HEK293 (cell line): ENCODE results near the gene CD2.

ENCODE experiments used
- CTCF ChIA-PET: fragments of 350-600 bp; formaldehyde crosslinking; extraction: SDS; loops from one replicate; lab custom pipeline; 2021; ENCODE audit warnings: antibody characterized with exemption; lab: Yijun Ruan, JAX
- POLR2A ChIA-PET: fragments of 300-600 bp; formaldehyde crosslinking; extraction: SDS; loops from one replicate; lab custom pipeline; 2020; ENCODE audit warnings: antibody characterized with exemption, inconsistent platforms; lab: Yijun Ruan, JAX
- H3K27ac ChIP-seq: fragments of 200-500 bp; sonication (Bioruptor generic); 2 replicates; pipeline ENCODE4 v1.5.1; 2014; ENCODE audit warnings: low read depth, low read length, control low read depth, inconsistent platforms; ENCODE audit errors: extremely low read depth
- H3K36me3 ChIP-seq, 2 experiments: fragments of 200-500 bp in 1 of 2; sonication (Bioruptor generic) in 1 of 2; 1 replicate in 1 of 2; 2 replicates in 1 of 2; pipeline ENCODE4 v1.5.1; 2014 to 2017; ENCODE audit warnings: inconsistent platforms in 2 of 2, low read length in 2 of 2; ENCODE audit not compliant: control insufficient read depth in 2 of 2, insufficient read depth in 1 of 2
- H3K4me1 ChIP-seq: fragments of 200-500 bp; sonication (Bioruptor generic); 2 replicates; pipeline ENCODE4 v1.5.1; 2014; ENCODE audit warnings: mild to moderate bottlenecking, low read length, inconsistent platforms; ENCODE audit not compliant: control insufficient read depth, insufficient read depth
- H3K4me3 ChIP-seq: 2 replicates; pipeline ENCODE4 v1.5.1; 2011; ENCODE audit warnings: low read depth, mild to moderate bottlenecking, control low read depth, low read length, moderate library complexity
- H3K9me3 ChIP-seq: fragments of 200-500 bp; sonication (Bioruptor generic); 2 replicates; pipeline ENCODE4 v1.5.1; 2014; ENCODE audit warnings: low read depth, low read length, inconsistent platforms; ENCODE audit not compliant: control insufficient read depth, insufficient read depth
- BCL11B ChIP-seq: fragments of 450-650 bp; formaldehyde crosslinking; IDR thresholded peaks from 2 replicates; pipeline ENCODE4 v1.5.1; 2016; ENCODE audit warnings: low read depth, missing biosample characterization, missing genetic modification characterization
- OSR2 ChIP-seq: fragments of 450-650 bp; formaldehyde crosslinking; IDR thresholded peaks from 2 replicates; pipeline ENCODE4 v1.5.1; 2016; ENCODE audit warnings: missing biosample characterization, missing genetic modification characterization
- ZBTB8A ChIP-seq: fragments of 450-650 bp; formaldehyde crosslinking; IDR thresholded peaks from 2 replicates; pipeline ENCODE4 v1.5.1; 2016; ENCODE audit warnings: missing biosample characterization, missing genetic modification characterization
- ZNF133 ChIP-seq: fragments of 450-650 bp; formaldehyde crosslinking; IDR thresholded peaks from 2 replicates; pipeline ENCODE4 v1.5.1; 2016; ENCODE audit warnings: missing biosample characterization, missing genetic modification characterization
- ZNF24 ChIP-seq: fragments of 450-650 bp; formaldehyde crosslinking; IDR thresholded peaks from 2 replicates; pipeline ENCODE4 v1.5.1; 2016; ENCODE audit warnings: missing biosample characterization, missing genetic modification characterization
- ZNF248 ChIP-seq: fragments of 450-650 bp; formaldehyde crosslinking; IDR thresholded peaks from 2 replicates; pipeline ENCODE4 v1.5.1; 2017; ENCODE audit warnings: missing biosample characterization, missing genetic modification characterization
- ZNF311 ChIP-seq: fragments of 450-650 bp; formaldehyde crosslinking; IDR thresholded peaks from 2 replicates; pipeline ENCODE4 v1.5.1; 2017; ENCODE audit warnings: missing biosample characterization, missing genetic modification characterization, borderline replicate concordance
- ZNF335 ChIP-seq: fragments of 450-650 bp; formaldehyde crosslinking; conservative IDR thresholded peaks from 2 replicates; pipeline ENCODE4 v1.5.1; 2016; ENCODE audit warnings: missing biosample characterization, missing genetic modification characterization
- ZNF473 ChIP-seq: fragments of 450-650 bp; formaldehyde crosslinking; IDR thresholded peaks from 2 replicates; pipeline ENCODE4 v1.5.1; 2017; ENCODE audit warnings: missing biosample characterization, missing genetic modification characterization
- ZNF600 ChIP-seq: fragments of 450-650 bp; formaldehyde crosslinking; IDR thresholded peaks from 2 replicates; pipeline ENCODE4 v1.5.1; 2016; ENCODE audit warnings: missing biosample characterization, missing genetic modification characterization
- ZNF654 ChIP-seq: fragments of 450-650 bp; formaldehyde crosslinking; IDR thresholded peaks from 2 replicates; pipeline ENCODE4 v1.5.1; 2016; ENCODE audit warnings: low read depth, missing biosample characterization, missing genetic modification characterization
- ZNF701 ChIP-seq: fragments of 450-650 bp; formaldehyde crosslinking; IDR thresholded peaks from 2 replicates; pipeline ENCODE4 v1.5.1; 2016; ENCODE audit warnings: missing biosample characterization, missing genetic modification characterization
- ZNF830 ChIP-seq: fragments of 450-650 bp; IDR thresholded peaks from 2 replicates; pipeline ENCODE4 v1.5.0; 2018; ENCODE audit warnings: missing biosample characterization, missing genetic modification characterization, low read depth, mild to moderate bottlenecking, moderate library complexity
- TF ChIP-seq, protein P1 (sequence below): fragments of 450-650 bp; formaldehyde crosslinking; IDR thresholded peaks from 2 replicates; pipeline ENCODE4 v1.5.1; 2016; ENCODE audit warnings: missing biosample characterization, missing genetic modification characterization
- TF ChIP-seq, protein P2 (sequence below): fragments of 450-650 bp; formaldehyde crosslinking; conservative IDR thresholded peaks from 2 replicates; pipeline ENCODE4 v1.5.1; 2016; ENCODE audit warnings: low read depth, missing biosample characterization, missing genetic modification characterization
- TF ChIP-seq, protein P3 (sequence below): fragments of 450-650 bp; formaldehyde crosslinking; IDR thresholded peaks from 2 replicates; pipeline ENCODE4 v1.5.1; 2016; ENCODE audit warnings: missing biosample characterization, missing genetic modification characterization
- TF ChIP-seq, protein P4 (sequence below): fragments of 450-650 bp; formaldehyde crosslinking; IDR thresholded peaks from 2 replicates; pipeline ENCODE4 v1.5.1; 2016; ENCODE audit warnings: missing biosample characterization, missing genetic modification characterization
- TF ChIP-seq, protein P5 (sequence below): fragments of 450-650 bp; formaldehyde crosslinking; IDR thresholded peaks from 2 replicates; pipeline ENCODE4 v1.5.1; 2016; ENCODE audit warnings: missing biosample characterization, missing genetic modification characterization
- TF ChIP-seq, protein P6 (sequence below): fragments of 450-650 bp; formaldehyde crosslinking; IDR thresholded peaks from 2 replicates; pipeline ENCODE4 v1.5.1; 2017; ENCODE audit warnings: missing biosample characterization, missing genetic modification characterization

The CD2 gene

DNA sequence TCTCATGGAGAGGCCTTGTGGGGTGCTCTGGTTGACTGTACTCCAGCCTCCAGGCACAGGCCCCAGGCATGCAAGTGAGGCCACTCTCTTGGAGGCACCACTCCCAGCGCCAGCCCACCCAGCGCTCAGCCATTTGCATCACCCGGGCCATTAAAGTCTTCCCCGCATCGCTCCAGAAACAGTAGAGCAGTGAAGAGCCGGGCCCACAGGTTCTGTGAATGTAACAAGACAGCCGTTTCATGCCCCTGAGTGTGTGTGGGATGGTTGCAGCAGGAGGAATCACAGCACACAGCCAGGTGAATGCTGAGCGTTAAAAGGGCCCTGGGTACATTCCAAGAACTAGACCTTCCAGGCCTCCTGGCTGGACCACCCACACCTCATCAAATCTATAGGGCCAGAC is 19.0 kb upstream of the CD2 start (continued):
- TF ChIP-seq, protein P1, sequence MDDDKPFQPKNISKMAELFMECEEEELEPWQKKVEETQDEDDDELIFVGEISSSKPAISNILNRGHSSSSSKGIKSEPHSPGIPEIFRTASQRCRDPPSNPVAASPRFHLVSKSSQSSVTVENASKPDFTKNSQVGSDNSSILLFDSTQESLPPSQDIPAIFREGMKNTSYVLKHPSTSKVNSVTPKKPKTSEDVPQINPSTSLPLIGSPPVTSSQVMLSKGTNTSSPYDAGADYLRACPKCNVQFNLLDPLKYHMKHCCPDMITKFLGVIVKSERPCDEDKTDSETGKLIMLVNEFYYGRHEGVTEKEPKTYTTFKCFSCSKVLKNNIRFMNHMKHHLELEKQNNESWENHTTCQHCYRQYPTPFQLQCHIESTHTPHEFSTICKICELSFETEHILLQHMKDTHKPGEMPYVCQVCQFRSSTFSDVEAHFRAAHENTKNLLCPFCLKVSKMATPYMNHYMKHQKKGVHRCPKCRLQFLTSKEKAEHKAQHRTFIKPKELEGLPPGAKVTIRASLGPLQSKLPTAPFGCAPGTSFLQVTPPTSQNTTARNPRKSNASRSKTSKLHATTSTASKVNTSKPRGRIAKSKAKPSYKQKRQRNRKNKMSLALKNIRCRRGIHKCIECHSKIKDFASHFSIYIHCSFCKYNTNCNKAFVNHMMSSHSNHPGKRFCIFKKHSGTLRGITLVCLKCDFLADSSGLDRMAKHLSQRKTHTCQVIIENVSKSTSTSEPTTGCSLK (tag by site-specific recombination) = no peak
- TF ChIP-seq ZNF600 (tag by site-specific recombination) (no peak), BCL11B (no peak), ZNF248 (tag by site-specific recombination) (no peak), ZNF473 (tag by site-specific recombination) (no peak), ZNF311 (tag by site-specific recombination) (no peak), OSR2 (tag by site-specific recombination) (no peak), ZBTB8A (no peak)
- TF ChIP-seq, protein P2, sequence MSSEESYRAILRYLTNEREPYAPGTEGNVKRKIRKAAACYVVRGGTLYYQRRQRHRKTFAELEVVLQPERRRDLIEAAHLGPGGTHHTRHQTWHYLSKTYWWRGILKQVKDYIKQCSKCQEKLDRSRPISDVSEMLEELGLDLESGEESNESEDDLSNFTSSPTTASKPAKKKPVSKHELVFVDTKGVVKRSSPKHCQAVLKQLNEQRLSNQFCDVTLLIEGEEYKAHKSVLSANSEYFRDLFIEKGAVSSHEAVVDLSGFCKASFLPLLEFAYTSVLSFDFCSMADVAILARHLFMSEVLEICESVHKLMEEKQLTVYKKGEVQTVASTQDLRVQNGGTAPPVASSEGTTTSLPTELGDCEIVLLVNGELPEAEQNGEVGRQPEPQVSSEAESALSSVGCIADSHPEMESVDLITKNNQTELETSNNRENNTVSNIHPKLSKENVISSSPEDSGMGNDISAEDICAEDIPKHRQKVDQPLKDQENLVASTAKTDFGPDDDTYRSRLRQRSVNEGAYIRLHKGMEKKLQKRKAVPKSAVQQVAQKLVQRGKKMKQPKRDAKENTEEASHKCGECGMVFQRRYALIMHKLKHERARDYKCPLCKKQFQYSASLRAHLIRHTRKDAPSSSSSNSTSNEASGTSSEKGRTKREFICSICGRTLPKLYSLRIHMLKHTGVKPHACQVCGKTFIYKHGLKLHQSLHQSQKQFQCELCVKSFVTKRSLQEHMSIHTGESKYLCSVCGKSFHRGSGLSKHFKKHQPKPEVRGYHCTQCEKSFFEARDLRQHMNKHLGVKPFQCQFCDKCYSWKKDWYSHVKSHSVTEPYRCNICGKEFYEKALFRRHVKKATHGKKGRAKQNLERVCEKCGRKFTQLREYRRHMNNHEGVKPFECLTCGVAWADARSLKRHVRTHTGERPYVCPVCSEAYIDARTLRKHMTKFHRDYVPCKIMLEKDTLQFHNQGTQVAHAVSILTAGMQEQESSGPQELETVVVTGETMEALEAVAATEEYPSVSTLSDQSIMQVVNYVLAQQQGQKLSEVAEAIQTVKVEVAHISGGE = no peak
- TF ChIP-seq, protein P3, sequence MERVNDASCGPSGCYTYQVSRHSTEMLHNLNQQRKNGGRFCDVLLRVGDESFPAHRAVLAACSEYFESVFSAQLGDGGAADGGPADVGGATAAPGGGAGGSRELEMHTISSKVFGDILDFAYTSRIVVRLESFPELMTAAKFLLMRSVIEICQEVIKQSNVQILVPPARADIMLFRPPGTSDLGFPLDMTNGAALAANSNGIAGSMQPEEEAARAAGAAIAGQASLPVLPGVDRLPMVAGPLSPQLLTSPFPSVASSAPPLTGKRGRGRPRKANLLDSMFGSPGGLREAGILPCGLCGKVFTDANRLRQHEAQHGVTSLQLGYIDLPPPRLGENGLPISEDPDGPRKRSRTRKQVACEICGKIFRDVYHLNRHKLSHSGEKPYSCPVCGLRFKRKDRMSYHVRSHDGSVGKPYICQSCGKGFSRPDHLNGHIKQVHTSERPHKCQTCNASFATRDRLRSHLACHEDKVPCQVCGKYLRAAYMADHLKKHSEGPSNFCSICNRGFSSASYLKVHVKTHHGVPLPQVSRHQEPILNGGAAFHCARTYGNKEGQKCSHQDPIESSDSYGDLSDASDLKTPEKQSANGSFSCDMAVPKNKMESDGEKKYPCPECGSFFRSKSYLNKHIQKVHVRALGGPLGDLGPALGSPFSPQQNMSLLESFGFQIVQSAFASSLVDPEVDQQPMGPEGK (tag by site-specific recombination) = no peak

DNA sequence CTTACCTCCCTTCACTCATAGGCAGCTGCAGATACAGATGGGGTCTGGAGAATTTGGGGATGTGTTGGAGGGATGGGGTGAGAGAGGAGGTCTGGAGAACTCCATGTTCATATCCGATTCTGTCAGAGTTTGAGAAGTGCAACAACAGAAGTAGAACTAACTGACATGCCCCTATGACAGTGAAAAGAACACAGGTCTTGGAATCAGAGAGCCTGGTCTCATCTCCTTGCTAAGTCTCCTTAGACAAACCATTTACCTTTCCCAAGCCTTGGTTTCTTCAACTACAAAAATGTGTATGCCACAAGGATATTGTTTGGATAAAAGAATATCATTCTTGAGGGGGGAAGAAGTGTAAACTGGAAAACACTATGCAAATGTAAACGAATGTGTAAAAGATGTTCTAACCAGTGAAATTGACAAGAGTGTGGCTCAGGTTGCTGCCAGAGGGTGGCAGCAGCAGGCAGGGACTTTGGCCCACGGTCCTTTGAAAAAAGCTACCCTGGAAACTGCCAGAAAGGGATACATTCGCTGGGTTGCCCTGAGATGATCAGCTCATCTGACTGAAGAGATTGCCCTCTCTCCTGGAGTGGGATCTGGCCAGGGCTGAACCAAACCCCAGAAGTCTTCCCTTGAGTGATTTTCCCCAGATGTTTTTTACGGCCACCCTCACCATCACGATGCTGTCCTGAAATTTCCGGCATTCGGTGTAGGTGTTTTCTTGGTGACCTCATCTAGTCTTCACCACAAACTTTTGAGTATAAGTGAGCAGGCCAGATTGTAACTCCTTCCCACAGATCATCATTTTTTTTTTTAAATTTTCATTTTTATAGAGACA is 17.0 kb upstream of the CD2 start:
- ChIA-PET POLR2A (interaction anchor here (0.6 to 1.5 kb wide), 2 partner anchors 56 to 322 kb away, joined by 3 to 5 read pairs; partner anchors contain the start of gene TTF2), CTCF (interaction anchor here (0.5 to 3.4 kb wide), 31 partner anchors 9 to 767 kb away, joined by 3 to 23 read pairs (median 4); partner anchors contain the start of gene TTF2)
- Histone ChIP-seq H3K4me3 (no peak overlapping the region), H3K27ac (no peak overlapping the region), H3K4me1 (no peaks in the 10 kb centered on the region)
- TF ChIP-seq, protein P4, sequence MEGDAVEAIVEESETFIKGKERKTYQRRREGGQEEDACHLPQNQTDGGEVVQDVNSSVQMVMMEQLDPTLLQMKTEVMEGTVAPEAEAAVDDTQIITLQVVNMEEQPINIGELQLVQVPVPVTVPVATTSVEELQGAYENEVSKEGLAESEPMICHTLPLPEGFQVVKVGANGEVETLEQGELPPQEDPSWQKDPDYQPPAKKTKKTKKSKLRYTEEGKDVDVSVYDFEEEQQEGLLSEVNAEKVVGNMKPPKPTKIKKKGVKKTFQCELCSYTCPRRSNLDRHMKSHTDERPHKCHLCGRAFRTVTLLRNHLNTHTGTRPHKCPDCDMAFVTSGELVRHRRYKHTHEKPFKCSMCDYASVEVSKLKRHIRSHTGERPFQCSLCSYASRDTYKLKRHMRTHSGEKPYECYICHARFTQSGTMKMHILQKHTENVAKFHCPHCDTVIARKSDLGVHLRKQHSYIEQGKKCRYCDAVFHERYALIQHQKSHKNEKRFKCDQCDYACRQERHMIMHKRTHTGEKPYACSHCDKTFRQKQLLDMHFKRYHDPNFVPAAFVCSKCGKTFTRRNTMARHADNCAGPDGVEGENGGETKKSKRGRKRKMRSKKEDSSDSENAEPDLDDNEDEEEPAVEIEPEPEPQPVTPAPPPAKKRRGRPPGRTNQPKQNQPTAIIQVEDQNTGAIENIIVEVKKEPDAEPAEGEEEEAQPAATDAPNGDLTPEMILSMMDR (tag by site-specific recombination) = peak; percentile 52; the same call in 1 of the 2 replicates
- TF ChIP-seq, protein P5, sequence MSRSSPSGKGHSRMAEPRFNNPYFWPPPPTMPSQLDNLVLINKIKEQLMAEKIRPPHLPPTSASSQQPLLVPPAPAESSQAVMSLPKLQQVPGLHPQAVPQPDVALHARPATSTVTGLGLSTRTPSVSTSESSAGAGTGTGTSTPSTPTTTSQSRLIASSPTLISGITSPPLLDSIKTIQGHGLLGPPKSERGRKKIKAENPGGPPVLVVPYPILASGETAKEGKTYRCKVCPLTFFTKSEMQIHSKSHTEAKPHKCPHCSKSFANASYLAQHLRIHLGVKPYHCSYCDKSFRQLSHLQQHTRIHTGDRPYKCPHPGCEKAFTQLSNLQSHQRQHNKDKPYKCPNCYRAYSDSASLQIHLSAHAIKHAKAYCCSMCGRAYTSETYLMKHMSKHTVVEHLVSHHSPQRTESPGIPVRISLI (tag by site-specific recombination) = peak; percentile 62; the same call in 1 of the 2 replicates
- TF ChIP-seq ZBTB8A (no peak), ZNF133 (tag by site-specific recombination) (no peak), ZNF335 (tag by site-specific recombination) (peak; percentile 87), ZNF24 (no peak), ZNF701 (no peak), ZNF654 (tag by site-specific recombination) (peak; percentile 81), ZNF830 (tag by site-specific recombination) (no peak)
- TF ChIP-seq, protein P6, sequence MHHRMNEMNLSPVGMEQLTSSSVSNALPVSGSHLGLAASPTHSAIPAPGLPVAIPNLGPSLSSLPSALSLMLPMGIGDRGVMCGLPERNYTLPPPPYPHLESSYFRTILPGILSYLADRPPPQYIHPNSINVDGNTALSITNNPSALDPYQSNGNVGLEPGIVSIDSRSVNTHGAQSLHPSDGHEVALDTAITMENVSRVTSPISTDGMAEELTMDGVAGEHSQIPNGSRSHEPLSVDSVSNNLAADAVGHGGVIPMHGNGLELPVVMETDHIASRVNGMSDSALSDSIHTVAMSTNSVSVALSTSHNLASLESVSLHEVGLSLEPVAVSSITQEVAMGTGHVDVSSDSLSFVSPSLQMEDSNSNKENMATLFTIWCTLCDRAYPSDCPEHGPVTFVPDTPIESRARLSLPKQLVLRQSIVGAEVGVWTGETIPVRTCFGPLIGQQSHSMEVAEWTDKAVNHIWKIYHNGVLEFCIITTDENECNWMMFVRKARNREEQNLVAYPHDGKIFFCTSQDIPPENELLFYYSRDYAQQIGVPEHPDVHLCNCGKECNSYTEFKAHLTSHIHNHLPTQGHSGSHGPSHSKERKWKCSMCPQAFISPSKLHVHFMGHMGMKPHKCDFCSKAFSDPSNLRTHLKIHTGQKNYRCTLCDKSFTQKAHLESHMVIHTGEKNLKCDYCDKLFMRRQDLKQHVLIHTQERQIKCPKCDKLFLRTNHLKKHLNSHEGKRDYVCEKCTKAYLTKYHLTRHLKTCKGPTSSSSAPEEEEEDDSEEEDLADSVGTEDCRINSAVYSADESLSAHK = peak; percentile 97
- TF ChIP-seq, all 188 proteins: peak for 5
- H3K36me3 ChIP-seq = no peaks in the 10 kb centered on the region
- no peaks in the 10 kb centered on the region for H3K9me3 ChIP-seq
